ENCODE data around the gene TTLL8. TPM values are rescaled to one million over a fixed set of nuclear protein-coding genes. Genes with fewer than 3 reads are reported as not detected.

TTLL8 gene
- total RNA-seq, 1 experiment from 2014 or later: not detected

GRCh38 chr22:50102946-50103345 is 44.8 kb upstream of the TTLL8 start:
- Histone ChIP-seq H3K27ac (ENCODE audit: low read length) (no peak overlapping the region), H3K27me3 (ENCODE audit: control insufficient read depth, insufficient read depth, low read length) (no peaks in the 10 kb centered on the region), H3K9me3 (ENCODE audit: control insufficient read depth, insufficient read depth, low read depth, low read length) (no peaks in the 10 kb centered on the region), H3K4me3 (ENCODE audit: low read depth in 2 of 2, low read length in 2 of 2) (no peak overlapping the region), H3K36me3 (ENCODE audit: control insufficient read depth, insufficient read depth, low read length) (no peaks in the 10 kb centered on the region), H3K4me1 (ENCODE audit: control insufficient read depth, insufficient read depth, low read length) (no peaks in the 10 kb centered on the region)
- POLR2A ChIA-PET: no interaction called here
- TF ChIP-seq REST (IDR thresholded peaks at IDR 0.05; ENCODE audit: insufficient read depth in 1 of 2, low read depth in 2 of 2, low read length in 1 of 2) (no peak), POLR2AphosphoS5 (IDR thresholded peaks at IDR 0.05; ENCODE audit: low read depth, low read length) (no peak), TCF7L2 (IDR thresholded peaks at IDR 0.05; ENCODE audit: low read depth, low read length) (no peak), CTCF (IDR thresholded peaks at IDR 0.05) (no peak), SIN3A (IDR thresholded peaks at IDR 0.05; ENCODE audit: borderline replicate concordance, insufficient read depth, low read depth, low read length) (no peak)
- in situ Hi-C loops (cut with HindIII; ENCODE audit: low pct_unique_long_range_greater_than_20kb, low sequenced_read_pairs): no loop called here
- intact Hi-C loops (cut with micrococcal nuclease; ENCODE audit: unreplicated experiment): no loop called here
- BruUV-seq (replicated peaks): no TSS peak
- no peak for DNase-seq (ENCODE audit: low read depth, low spot score)
- ATAC-seq: no peak; the same call in 1 of the 2 replicates
- CTCF ChIA-PET: no interaction called here

GRCh38 chr22:50101870-50102565 is 43.9 kb upstream of the TTLL8 start:
- TF ChIP-seq TCF7L2 (IDR thresholded peaks at IDR 0.05; ENCODE audit: low read depth, low read length) (no peak), POLR2AphosphoS5 (IDR thresholded peaks at IDR 0.05; ENCODE audit: low read depth, low read length) (no peak), SIN3A (IDR thresholded peaks at IDR 0.05; ENCODE audit: borderline replicate concordance, insufficient read depth, low read depth, low read length) (no peak), REST (IDR thresholded peaks at IDR 0.05; ENCODE audit: insufficient read depth in 1 of 2, low read depth in 2 of 2, low read length in 1 of 2) (no peak), CTCF (IDR thresholded peaks at IDR 0.05) (no peak)
- POLR2A ChIA-PET: no interaction called here
- Histone ChIP-seq H3K4me1 (ENCODE audit: control insufficient read depth, insufficient read depth, low read length) (no peaks in the 10 kb centered on the region), H3K27me3 (ENCODE audit: control insufficient read depth, insufficient read depth, low read length) (no peaks in the 10 kb centered on the region), H3K27ac (ENCODE audit: low read length) (no peak overlapping the region), H3K9me3 (ENCODE audit: control insufficient read depth, insufficient read depth, low read depth, low read length) (no peaks in the 10 kb centered on the region), H3K4me3 (ENCODE audit: low read depth in 2 of 2, low read length in 2 of 2) (no peak overlapping the region), H3K36me3 (ENCODE audit: control insufficient read depth, insufficient read depth, low read length) (no peaks in the 10 kb centered on the region)
- no TSS peak for BruUV-seq (replicated peaks)
- CTCF ChIA-PET: interaction anchor here (0.6 kb wide), 1 partner anchor 110 kb away, joined by 4 read pairs; no protein-coding TSS in a partner anchor
- intact Hi-C loops (cut with micrococcal nuclease; ENCODE audit: unreplicated experiment) (no loop called here), in situ Hi-C loops (cut with HindIII; ENCODE audit: low pct_unique_long_range_greater_than_20kb, low sequenced_read_pairs) (no loop called here)
- ATAC-seq (no peak), DNase-seq (ENCODE audit: low read depth, low spot score) (no peak)

All from Panc1 (cell line).